Activated CD4-positive, alpha-beta T cell treated with anti-CD3 and anti-CD28 coated beads for 1 hour (primary cell): ENCODE data around the gene MATN1.

Source experiments
- DNase-seq: peaks from one replicate; pipeline ENCODE4 v3.0.0-alpha.2; 2020

Gene MATN1

DNA sequence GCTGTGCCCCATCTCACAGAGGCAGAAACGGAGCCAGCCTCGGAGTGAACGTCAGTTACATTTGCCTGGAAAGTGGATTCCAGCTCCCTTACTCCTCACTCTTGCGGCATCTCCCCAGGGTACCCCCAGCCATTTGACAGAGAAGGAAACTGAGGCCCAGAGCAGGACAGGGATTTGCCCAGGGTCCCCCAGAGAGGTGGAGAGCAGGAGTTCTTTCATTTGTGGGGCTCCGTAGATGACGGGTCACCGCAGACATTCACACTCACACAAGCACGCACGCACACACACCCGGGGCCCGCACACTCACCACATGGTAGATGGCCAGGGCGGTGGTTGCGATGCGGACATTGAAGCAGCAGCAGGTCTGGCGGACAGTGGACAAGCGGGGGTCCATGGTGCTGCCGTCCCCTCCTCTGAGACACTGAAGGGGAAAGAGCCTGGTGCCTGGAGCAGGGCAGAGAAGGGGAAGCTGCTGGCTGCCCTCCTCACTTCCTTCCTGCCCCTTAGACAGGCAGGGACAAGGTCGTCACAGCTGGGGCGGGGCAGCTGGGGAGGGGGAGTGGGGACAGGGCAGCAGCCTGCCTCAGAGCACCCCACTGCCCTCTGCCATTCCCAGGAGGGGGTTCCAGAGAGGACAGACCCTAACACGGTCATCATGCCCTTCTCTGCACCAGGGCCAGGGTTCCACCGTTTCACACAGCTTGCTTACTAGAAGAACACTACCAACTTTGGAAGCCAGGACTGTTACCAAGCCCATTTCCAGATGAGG is 34.2 kb upstream of the MATN1 start, which contains the start of gene LAPTM5:
LAPTM5 (minus strand) TSS at position 423 of the 769 bp plus-strand sequence; CDS start at position 394, 29 bp downstream.
- no peak for DNase-seq

DNA sequence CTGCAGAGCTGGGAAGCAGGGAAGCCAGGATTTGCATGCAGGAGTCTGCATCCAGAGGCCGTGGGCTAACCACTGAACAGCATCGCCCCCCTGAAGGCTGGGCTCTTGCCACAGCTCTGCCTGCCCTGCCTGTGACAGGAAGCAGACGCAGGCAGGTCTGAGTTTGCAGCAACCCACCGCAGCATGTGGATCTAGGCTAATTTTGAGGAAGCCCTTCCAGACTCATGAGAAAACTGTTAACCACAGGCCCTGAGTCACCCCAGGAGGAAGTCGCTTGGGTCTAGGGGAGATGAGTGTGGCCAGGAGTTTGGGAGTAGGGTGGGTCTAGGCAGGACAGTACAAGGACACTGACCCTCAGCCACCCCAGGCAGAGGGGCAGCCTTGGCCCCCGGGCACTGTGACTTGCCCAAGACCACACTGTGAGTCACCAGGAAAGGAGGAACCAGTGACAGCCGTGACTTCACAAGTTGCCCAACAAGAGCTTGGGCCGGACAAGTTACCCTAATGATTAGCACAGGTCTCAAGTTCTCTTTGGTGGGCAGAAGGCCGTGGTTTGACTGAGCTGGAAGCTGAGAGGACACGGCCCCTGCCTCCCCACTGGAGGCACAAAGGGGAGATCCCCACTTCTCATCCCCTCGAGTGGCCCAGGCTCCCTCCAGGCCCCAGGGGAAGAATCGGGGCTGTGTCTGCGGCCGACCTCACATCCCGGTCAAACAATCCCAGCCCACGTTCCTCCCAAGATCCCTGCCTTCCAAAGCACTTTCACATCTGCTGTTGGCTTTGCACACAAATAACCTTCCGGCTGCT is 33.4 kb upstream of the MATN1 start:
- DNase-seq: peak; percentile 45

DNA sequence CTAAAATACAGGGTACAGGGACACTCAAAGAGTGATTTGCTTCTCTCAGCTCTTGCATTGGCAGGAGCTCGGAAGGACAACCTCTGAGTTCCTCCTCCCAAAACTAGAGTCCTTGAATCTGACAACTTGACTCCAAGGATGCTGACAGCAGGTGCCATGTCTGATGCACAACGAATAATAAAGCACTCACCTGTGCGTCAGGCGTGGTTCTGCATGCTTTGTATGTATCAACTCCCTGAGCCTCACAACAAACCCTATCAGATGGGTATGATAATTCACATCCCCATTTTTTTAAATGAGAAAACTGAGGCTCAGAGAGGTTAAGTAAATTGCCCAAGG is 32.8 kb upstream of the MATN1 start:
- DNase-seq: no peak

DNA sequence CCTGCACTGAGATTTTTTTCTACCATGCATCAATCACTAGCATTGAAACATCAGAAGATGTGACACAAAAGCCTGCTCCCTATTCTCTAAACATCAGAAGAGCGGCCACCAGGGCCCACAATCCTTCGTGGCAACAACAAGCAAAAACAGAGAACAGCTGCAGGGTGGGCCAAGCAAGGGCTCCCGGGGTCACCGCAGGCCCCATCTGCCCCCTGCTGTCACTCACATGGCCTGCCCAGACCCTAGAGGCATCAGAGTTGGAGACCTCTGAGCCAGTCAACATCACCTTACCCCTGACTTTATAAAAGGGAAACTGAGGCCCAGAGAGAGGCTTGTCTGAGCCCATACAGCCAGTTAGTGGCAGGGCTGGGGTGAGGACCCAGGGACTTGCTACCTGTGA is 32.4 kb upstream of the MATN1 start:
- no peak for DNase-seq

DNA sequence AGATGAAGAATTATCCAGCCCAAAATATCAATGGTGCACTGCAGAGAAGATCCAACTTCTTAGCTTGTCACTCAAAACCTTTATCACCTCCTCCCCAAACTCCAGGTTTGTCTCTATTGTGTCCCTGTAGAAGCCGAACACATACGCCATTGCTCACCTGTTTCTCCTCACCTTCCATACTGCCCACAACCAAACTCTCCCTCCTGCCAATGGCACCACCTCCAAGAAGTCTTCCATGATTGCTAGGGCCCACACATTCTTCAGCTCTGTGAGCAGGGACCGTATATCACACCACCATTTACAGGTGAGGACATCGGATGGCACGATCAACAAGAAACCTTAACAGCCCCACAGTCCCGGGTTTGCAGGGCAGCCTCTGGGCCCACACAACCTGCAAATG is 31.9 kb upstream of the MATN1 start:
- DNase-seq: no peak

DNA sequence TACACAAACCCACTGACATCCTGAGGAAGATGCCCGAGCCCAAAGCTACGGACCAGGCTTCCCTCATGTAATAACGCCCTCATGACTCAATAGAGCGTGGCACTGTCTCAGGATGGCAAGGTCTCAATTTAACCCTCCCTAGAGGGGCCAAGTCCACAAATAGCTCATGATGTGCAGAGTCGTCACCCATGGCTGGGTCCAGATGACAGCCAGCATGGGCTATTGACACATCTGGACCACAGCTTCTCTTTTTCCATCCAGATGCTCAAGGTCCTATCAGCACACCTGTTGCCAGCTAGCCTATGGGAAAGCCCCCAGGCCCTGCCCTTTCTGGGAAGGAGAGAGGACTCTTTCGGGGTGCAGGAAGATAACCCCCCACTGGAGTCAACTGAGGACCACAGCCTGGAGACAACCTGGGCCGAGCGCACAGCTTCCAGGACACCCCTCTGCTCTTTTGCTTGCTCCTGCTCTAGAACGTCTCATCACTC is 31.3 kb upstream of the MATN1 start:
- DNase-seq: no peak

DNA sequence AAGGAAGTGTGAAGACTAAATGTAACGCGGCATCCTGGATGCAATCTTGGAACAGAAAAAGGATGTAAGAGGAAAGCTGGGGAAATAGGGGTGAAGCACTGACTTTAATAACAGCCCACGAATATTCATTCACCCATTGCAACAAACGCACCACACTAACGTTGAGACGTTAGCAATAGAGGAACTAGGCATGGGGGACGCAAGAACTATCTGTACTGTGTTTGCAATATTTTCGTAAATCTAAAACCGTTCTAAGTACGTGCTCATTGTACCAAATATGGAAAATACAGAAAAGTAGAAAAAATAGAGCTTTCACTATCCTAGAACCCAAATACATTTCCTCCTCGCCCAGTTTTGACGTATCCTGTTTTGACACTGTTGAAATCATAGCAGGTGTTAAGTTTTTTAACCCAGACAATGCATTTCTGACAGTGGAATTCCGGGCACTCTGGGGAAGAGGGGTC is 30.3 kb upstream of the MATN1 start:
- DNase-seq: no peak

DNA sequence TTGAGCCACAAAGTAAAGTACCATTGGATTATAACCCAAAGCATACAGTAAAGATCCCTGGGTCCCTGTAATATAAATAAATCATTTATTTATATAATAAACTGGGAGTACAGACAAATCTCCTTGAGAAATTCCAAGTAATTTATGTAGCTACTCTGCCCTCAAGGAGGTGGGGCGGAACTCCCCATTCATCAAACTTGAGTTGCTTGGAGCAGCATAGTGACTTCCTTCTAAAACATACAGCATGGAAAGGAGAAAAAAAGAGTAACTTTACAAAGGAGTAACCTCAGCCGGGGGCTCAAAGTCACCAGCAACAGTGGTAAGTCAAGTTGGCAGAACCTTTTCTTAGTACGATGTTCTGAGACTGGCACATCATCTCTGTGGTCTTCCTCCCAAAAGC is 29.7 kb upstream of the MATN1 start:
- no peak for DNase-seq

DNA sequence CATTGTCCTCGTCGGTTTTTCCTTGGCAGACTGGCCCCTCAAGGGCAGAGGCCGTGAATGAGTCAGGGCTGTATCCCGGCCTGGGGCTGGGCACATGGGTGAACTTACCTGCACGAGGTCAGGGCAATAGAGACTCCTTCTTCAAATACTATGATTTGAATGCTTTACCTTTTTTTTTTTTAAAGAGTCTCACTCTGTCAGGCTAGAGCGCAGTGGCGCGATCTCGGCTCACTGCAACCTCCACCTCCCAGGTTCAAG is 29.2 kb upstream of the MATN1 start:
- DNase-seq: no peak

DNA sequence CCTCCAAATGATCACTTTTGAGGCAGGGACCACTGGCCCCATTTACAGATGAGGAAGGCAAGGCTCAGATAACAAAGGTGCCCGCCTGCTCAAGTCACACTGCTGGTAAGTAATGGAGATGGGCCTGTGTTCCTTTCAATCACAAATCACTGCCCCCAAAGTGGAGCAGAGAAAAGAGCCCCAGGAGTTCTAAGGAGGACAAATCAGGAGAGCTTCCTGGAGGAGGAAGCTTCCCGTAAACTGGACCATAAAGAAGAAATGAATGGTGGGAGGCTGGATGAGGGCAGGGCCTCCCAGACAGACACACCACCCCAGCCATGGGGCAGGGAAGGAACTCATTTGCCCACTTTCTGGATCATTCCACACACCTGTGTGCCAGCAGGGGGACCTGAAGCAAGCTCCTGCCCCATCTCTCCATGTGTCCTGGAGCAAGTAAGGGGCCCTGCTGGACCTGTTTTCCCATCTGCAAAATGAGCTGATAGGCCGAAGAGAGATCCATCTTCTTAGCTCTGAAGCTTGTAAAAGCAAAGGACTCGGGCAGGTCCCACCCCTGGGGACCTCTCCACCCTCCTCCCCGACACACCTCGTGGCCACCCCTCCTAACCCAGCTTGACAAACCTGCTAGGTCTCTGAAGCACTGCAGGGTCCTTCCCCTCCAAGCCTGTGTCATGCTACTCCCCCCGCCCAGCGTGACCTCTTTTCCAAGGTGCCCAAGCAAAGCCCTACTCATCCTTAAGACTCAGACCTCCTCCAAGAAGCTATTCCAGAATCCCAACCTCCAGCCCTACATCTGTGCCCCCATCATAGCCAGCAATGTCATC is 28.7 kb upstream of the MATN1 start:
- DNase-seq: no peak

DNA sequence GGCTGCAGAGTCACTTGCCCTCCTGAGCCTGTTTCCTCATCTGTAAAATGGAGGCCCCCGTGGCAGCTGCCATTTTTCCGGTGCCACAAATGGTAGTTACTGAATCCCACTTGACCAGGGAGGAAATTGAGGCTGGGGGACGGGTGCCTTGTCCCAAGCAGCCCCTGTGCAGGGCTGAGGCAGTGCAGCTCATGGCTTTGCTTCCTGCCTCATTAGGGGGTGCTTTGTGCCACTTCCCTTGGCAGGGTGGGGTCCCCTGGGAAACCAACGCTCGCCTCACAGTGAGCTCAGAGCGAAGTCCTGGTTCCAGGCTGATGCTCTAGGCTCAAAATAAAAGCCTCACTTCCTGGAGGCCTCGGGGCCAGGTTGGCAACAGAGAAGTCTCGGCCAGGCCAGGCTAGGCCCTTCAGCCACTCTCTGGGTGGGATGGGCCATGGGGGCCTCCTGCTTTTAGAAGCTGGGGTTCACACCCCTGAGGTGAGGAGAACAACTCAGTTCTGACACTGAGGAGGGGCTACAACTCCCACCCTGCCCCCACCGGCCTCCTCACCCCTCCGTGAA is 27.4 kb upstream of the MATN1 start:
- DNase-seq: no peak

DNA sequence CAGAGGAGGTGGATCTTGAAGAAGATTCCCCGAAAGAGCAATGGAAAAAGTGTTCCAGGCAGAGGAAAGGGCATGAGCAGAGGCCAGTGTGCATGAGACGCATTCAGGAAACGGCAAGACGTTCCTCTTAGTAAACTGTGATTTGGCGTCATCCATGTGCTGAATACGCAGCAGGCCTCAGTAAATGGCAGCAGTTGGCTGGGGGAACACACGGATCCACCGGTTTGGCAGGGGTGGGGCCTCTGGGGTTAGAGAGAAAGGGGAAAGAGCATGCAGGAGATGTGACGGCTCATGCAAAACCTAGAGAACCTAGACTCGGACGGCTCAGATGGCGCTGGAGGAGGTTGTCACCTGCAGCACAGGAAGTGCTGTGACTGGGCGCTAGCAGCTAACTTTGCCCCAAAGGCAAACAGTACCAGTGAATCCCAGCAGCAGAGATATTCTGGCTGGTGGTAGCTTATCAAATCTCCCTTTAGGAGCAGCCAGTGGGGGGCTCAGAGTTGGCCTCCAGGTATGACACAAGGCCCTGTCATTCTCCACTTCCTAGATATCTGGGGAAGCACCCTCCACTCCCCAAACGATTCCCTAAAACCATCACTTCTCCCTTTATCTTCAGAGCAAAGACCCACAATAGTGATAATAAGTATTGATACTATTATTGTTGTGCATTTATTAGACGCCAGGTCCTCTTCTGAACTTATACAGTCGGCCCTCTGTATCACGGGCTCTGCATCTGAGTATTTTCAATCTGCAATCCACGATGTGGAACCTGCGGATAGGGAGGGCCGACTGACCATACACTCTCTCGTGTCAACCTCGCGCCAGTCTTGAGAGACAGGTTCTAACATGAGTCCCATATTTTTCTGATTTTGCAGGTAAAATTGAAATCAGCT is 26.6 kb upstream of the MATN1 start:
- peak; percentile 47 for DNase-seq

DNA sequence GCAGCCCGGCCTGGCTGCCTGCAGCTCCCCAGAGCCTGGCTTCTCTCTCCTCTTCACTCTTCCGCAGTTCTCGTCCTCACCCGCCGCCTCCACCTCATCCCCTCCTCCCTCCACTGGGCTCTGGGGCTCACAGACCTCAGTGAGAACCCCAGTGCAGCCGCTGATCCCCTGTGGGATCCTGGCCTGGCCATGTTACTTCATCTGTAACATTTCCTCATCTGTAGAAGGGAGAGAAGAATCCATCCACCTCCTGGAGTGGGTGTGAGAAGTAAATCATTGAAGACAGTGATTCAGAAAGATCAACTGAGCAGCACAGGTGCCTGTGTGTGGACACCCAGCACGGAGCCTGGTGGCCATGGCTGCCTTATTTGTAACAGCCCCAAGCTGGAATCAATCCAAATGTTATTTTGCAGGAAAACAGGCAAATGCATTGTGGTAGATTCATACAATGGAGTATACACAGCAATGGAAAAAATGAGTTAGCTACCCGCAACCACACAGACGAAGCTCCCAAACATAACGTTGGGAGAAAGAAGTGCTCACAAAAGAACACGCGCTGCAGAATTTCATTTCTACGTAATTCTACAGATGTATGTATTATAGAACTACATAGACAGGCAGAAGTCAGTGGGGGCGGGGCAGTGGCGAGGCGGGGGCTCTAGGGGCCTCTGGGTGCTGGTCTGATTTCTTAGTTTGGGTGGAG is 25.5 kb upstream of the MATN1 start:
- DNase-seq: no peak

DNA sequence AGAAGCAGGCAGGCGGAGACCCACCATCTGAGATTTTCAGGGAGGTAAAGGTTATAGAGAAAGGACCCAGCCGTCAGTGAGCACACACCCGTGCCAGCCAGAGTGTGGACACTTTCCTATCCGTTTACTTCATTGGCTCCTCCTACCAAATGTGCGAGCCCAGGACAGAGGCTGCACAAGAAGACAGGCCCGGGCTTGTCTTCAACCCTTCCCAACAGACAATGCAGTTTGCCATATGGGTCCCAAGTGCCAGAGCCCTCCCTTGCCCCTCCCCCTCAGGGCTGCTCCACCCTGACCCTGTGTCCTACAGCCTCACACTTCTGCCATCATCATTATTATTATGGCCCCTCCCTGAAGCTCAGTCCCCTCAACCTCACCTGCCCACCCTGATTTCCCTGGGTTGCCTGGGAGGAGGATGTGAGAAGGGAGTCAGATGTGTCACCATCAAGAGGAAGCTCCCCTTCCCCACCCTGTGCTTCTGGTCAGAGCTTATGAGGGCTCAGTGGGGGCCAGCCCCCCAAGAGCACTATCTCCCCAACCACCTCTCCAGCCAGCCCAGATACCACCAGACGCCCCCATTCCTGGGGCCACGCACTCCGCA is 24.8 kb upstream of the MATN1 start:
- no peak for DNase-seq

DNA sequence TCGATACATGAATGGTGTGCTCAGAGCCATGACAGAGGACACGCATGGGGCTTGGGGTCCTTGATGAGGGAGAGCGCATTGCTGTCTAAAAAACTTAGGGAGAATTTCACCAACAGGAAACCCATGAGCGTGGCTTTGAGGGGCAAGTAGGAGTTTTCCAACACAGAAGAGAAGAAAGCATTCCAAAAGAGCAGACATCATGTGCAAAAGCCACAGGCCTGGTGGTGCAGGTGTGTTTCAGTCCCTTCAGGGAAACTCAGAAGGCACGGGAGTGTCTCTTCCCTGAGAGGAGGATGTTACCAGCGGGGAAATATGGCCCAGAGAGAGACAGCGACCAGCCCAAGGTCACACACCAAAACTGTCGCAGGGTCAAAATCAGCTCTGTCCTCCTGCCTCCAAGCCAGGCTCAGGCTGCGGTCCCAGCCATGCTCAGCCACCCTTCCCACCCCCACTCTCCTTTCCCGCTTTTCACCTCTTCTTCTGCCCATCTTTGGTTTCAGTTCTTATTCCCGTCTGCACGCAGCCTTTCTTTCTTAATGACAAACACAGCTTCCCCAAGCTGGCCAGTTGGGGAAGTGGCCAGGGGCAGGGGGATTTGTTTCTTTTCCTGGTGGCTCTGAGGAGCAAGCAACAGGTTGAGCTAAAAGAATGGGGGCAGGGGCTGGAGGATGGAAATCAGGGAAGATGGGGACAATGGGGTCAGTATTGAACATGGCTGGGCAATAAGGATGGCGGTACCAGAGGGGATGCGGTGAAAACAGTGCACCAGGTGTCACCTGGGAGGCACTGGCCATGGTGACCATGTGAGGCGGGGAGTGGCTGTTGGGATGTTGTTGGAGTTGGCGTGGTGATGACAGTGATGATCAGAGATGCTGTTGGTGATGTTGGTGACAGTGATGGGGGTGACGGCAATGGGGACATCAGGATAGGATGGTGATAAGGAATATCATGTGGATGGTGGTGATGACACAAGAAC is 23.9 kb upstream of the MATN1 start:
- no peak for DNase-seq

DNA sequence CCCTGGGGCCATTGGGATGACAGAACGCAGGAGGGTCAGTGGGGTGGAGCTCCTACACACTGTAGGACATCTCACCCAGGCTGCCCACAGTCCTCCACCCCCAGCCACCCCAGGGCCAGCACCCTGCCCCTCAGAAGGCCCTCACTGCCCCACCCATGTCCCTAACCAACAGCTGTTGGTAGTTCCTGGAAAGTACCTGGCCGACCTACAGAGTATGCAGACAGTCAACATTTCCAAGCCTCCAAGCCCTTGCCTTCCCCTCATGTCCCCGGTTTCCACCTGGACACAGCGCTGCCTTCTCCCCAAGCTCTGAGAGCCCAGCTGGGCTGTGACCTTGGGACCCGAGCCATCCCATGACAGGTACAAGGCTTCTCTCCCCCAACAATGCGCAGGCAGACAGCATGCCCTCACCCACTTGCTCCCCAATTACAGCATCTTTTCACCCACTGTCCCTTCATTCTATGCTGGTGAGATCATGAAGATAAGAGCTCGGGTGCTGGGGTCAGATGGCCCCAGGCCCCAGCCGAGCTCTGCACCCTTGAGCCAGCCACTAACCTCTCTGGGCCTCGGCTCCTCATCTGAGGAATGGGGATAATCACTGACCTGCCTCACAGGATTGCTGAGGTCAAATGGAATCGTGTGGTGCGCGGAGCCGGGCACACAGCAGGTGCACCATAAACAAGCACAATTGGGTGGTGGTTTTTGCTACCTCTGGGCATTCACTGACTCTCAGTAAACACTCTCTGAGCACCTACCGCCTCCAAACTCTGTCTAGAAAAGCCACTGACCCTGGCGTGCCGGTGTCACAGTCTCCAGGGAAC is 23.0 kb upstream of the MATN1 start:
- no peak for DNase-seq

DNA sequence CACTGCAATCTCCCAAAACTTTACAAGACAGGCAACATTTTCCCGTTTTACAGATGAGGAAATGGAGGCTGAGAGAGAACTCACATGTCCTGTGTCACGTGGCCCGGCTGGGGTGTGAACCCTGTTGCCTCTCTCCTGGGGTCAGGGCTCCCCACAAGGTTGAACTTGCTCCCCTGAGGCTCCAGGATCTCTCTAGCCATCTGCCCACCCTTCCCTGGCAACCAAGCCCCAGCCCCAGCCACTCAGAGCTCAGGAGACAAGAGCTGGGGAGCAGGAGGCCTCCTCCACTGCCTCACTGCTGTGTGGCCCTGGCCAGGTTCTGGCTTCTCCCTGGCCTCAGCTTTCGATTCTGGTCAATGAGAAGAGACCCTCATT is 22.4 kb upstream of the MATN1 start:
- no peak for DNase-seq

DNA sequence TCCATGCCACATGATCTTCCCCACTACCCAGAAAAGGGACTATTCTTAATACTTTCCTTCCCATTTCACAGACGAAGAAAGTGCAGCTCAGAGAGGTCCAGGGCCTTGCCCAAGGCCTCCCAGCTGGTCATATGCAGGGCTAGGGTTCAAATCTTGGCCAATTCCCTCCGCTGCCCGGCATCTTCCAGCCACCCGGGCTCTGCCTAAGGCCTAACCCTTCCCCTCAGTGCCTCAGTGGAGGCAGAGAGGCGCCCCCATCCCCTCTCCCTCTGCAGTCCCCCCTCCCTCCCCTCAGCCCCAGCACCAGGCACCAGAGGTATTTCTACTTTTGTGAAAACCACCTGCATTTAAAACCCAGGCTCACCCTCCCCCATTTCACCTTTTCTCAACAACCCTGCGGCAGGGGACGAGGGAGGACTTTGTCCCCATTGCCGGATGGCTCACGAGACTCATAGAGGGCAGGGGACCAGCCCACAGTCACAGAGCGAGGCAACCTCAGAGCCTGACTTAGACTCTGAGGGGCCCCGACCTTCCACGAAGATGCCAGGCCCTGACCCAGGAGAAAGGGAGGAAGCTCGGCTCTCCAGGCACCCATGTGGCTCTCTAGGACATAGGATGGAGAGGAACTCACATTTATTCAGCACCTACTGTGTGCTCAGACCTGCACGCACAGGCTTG is 21.9 kb upstream of the MATN1 start:
- DNase-seq: no peak
